H1 (cell line): Measurements from ENCODE around the gene NLRP12. TPM values are rescaled to one million over a fixed set of nuclear protein-coding genes. Genes with fewer than 3 reads are reported as not detected.

Experiments used
- CHD7 ChIP-seq: fragments of 300-600 bp; sonication (generic); IDR thresholded peaks from 2 replicates; pipeline ENCODE4 v1.7.1; 2012; ENCODE audit warnings: low read length, moderate library complexity, mild to moderate bottlenecking, inconsistent platforms; ENCODE audit not compliant: insufficient replicate concordance
- polyA plus RNA-seq, 7 experiments: library from polyadenylated mRNA; depleted of rRNA in 3 of 7; stranded (reverse) in 5 of 7; unstranded in 2 of 7; fragments of >200 nt in 5 of 7; fragments of 200-250 nt in 2 of 7; gene quantifications; 1 replicate in 5 of 7; 2 replicates in 1 of 7; 4 replicates in 1 of 7; pipeline versions ENCODE4 v1.2.1 to v1.2.3, GENCODE V29; 2011 to 2013; ENCODE audit warnings: missing spikeins in 2 of 7, mixed read lengths in 2 of 7
- total RNA-seq: library from RNA; stranded (reverse); fragmentation: NEBNext Ultra II Directional; extraction: Animal tissue kit (Norgen Biotek cat#: 25700); gene quantifications from 2 replicates; pipeline ENCODE4 v1.2.1, GENCODE V29; 2021

Gene NLRP12
- total and polyA plus RNA-seq, 2 of the 8 experiments (the other 6 are each of a cell fraction or from before 2014, with no cell fraction given), result 1.0 to 1.8 TPM

GRCh38 chr19:53864308-53864836 lies 40.3 kb upstream of the NLRP12 start (continued):
- TF ChIP-seq CHD7, result no peak
